HEK293 (cell line): ENCODE data around the gene TMSB15C.

Source experiments
- IKZF3 ChIP-seq: fragments of 450-650 bp; IDR thresholded peaks from 2 replicates; pipeline ENCODE4 v1.5.0; 2018; ENCODE audit warnings: missing biosample characterization, mild to moderate bottlenecking, missing genetic modification characterization, moderate library complexity
- KLF16 ChIP-seq: fragments of 450-650 bp; formaldehyde crosslinking; IDR thresholded peaks from 2 replicates; pipeline ENCODE4 v1.5.1; 2017; ENCODE audit warnings: missing biosample characterization, missing genetic modification characterization
- SALL2 ChIP-seq: fragments of 450-650 bp; formaldehyde crosslinking; IDR thresholded peaks from 2 replicates; pipeline ENCODE4 v1.5.0; 2017; ENCODE audit warnings: missing biosample characterization, mild to moderate bottlenecking, missing genetic modification characterization, borderline replicate concordance
- TRIM28 ChIP-seq: IDR thresholded peaks from 2 replicates; pipeline ENCODE4 v1.6.1; 2011; ENCODE audit warnings: low read length, control low read depth, borderline replicate concordance
- ZBTB17 ChIP-seq: fragments of 450-650 bp; formaldehyde crosslinking; IDR thresholded peaks from 2 replicates; pipeline ENCODE4 v1.5.1; 2016; ENCODE audit warnings: missing biosample characterization, missing genetic modification characterization
- ZBTB21 ChIP-seq: fragments of 450-650 bp; formaldehyde crosslinking; IDR thresholded peaks from 2 replicates; pipeline ENCODE4 v1.5.1; 2017; ENCODE audit warnings: missing biosample characterization, missing genetic modification characterization
- ZNF274 ChIP-seq, 2 experiments: fragments of 200-500 bp in 1 of 2; fragments of 450-650 bp in 1 of 2; sonication (Bioruptor generic) in 1 of 2; formaldehyde crosslinking in 1 of 2; IDR thresholded peaks; 2 replicates each; pipeline versions ENCODE4 v1.5.1 to v1.6.1; 2014 to 2016; ENCODE audit warnings: borderline replicate concordance in 1 of 2, inconsistent platforms in 1 of 2, low read length in 1 of 2, missing biosample characterization in 1 of 2, missing genetic modification characterization in 1 of 2
- ZNF391 ChIP-seq: fragments of 450-650 bp; formaldehyde crosslinking; IDR thresholded peaks from 2 replicates; pipeline ENCODE4 v1.5.1; 2016; ENCODE audit warnings: low read depth, missing biosample characterization, missing genetic modification characterization, borderline replicate concordance
- ZNF610 ChIP-seq: fragments of 450-650 bp; formaldehyde crosslinking; IDR thresholded peaks from 2 replicates; pipeline ENCODE4 v1.5.1; 2016; ENCODE audit warnings: missing biosample characterization, missing genetic modification characterization, borderline replicate concordance
- TF ChIP-seq, protein P1 (sequence below): fragments of 450-650 bp; formaldehyde crosslinking; IDR thresholded peaks from 2 replicates; pipeline ENCODE4 v1.5.1; 2016; ENCODE audit warnings: missing biosample characterization, missing genetic modification characterization
- TF ChIP-seq, protein P2 (sequence below): fragments of 450-650 bp; formaldehyde crosslinking; IDR thresholded peaks from 2 replicates; pipeline ENCODE4 v1.5.1; 2016; ENCODE audit warnings: missing biosample characterization, missing genetic modification characterization
- TF ChIP-seq, protein P3 (sequence below): fragments of 450-650 bp; formaldehyde crosslinking; IDR thresholded peaks from 2 replicates; pipeline ENCODE4 v1.5.1; 2016; ENCODE audit warnings: missing biosample characterization, missing genetic modification characterization
- TF ChIP-seq, protein P4 (sequence below): fragments of 450-650 bp; IDR thresholded peaks from 2 replicates; pipeline ENCODE4 v1.5.1; 2018; ENCODE audit warnings: missing biosample characterization, mild to moderate bottlenecking, missing genetic modification characterization

DNA sequence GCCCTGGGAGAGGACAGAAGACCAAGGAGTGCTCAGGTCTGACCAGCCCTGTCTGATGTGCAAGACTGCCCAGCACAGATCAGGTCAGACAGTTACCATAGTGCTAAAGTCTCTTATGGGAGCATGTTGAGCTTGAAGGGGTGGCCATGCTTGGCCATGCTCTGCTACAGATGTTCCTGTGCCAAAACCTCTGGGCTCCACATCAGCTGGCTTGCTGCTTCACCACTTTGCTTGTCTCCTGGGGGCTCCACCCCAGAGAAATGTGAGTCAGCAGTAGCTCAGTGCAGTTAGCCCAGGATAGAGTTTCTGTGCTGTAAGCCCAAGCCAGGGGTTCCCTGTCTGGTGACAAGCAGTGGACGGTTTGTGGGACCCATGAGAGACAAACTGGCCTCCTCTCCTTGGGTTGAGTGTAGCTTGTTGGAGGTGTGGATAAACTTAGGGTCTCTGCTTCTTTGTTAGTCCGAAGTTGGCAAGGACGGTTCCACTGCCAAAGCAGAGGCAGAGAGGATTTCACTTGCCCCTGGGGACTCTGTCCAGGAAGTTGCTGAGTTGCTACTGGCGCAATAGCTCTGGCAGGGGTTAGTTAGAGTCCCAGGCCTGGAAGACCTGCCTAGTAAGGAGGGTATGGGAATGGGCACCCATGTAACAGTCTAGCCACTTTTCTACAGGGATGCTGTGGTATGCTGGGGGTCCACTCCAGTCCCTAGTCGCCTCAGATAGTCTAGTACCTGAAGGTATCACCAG lies 8.7 kb upstream of the TMSB15C start:
- no peak for TF ChIP-seq KLF16 (tag by site-specific recombination)
- TF ChIP-seq, protein P1, sequence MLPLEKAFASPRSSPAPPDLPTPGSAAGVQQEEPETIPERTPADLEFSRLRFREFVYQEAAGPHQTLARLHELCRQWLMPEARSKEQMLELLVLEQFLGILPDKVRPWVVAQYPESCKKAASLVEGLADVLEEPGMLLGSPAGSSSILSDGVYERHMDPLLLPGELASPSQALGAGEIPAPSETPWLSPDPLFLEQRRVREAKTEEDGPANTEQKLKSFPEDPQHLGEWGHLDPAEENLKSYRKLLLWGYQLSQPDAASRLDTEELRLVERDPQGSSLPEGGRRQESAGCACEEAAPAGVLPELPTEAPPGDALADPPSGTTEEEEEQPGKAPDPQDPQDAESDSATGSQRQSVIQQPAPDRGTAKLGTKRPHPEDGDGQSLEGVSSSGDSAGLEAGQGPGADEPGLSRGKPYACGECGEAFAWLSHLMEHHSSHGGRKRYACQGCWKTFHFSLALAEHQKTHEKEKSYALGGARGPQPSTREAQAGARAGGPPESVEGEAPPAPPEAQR (tag by site-specific recombination) = no peak
- no peak for TF ChIP-seq SALL2
- TF ChIP-seq, protein P2, sequence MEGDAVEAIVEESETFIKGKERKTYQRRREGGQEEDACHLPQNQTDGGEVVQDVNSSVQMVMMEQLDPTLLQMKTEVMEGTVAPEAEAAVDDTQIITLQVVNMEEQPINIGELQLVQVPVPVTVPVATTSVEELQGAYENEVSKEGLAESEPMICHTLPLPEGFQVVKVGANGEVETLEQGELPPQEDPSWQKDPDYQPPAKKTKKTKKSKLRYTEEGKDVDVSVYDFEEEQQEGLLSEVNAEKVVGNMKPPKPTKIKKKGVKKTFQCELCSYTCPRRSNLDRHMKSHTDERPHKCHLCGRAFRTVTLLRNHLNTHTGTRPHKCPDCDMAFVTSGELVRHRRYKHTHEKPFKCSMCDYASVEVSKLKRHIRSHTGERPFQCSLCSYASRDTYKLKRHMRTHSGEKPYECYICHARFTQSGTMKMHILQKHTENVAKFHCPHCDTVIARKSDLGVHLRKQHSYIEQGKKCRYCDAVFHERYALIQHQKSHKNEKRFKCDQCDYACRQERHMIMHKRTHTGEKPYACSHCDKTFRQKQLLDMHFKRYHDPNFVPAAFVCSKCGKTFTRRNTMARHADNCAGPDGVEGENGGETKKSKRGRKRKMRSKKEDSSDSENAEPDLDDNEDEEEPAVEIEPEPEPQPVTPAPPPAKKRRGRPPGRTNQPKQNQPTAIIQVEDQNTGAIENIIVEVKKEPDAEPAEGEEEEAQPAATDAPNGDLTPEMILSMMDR (tag by site-specific recombination) = no peak
- no peak for TF ChIP-seq IKZF3 (tag by site-specific recombination)
- TF ChIP-seq, protein P3, sequence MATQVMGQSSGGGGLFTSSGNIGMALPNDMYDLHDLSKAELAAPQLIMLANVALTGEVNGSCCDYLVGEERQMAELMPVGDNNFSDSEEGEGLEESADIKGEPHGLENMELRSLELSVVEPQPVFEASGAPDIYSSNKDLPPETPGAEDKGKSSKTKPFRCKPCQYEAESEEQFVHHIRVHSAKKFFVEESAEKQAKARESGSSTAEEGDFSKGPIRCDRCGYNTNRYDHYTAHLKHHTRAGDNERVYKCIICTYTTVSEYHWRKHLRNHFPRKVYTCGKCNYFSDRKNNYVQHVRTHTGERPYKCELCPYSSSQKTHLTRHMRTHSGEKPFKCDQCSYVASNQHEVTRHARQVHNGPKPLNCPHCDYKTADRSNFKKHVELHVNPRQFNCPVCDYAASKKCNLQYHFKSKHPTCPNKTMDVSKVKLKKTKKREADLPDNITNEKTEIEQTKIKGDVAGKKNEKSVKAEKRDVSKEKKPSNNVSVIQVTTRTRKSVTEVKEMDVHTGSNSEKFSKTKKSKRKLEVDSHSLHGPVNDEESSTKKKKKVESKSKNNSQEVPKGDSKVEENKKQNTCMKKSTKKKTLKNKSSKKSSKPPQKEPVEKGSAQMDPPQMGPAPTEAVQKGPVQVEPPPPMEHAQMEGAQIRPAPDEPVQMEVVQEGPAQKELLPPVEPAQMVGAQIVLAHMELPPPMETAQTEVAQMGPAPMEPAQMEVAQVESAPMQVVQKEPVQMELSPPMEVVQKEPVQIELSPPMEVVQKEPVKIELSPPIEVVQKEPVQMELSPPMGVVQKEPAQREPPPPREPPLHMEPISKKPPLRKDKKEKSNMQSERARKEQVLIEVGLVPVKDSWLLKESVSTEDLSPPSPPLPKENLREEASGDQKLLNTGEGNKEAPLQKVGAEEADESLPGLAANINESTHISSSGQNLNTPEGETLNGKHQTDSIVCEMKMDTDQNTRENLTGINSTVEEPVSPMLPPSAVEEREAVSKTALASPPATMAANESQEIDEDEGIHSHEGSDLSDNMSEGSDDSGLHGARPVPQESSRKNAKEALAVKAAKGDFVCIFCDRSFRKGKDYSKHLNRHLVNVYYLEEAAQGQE (tag by site-specific recombination) = no peak
- TF ChIP-seq ZBTB21 = no peak
- no peak for TF ChIP-seq TRIM28
- no peak for TF ChIP-seq ZNF274 (IDR thresholded peaks at IDR 0.05; ENCODE audit: low read length)
- no peak for TF ChIP-seq ZNF274 (tag by site-specific recombination; IDR thresholded peaks at IDR 0.05; ENCODE audit: borderline replicate concordance)
- TF ChIP-seq, protein P4, sequence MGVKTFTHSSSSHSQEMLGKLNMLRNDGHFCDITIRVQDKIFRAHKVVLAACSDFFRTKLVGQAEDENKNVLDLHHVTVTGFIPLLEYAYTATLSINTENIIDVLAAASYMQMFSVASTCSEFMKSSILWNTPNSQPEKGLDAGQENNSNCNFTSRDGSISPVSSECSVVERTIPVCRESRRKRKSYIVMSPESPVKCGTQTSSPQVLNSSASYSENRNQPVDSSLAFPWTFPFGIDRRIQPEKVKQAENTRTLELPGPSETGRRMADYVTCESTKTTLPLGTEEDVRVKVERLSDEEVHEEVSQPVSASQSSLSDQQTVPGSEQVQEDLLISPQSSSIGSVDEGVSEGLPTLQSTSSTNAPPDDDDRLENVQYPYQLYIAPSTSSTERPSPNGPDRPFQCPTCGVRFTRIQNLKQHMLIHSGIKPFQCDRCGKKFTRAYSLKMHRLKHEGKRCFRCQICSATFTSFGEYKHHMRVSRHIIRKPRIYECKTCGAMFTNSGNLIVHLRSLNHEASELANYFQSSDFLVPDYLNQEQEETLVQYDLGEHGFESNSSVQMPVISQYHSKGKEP (tag by site-specific recombination) = no peak
- no peak for TF ChIP-seq ZNF391 (tag by site-specific recombination)
- TF ChIP-seq ZBTB17 (tag by site-specific recombination) = no peak
- TF ChIP-seq ZNF610 (tag by site-specific recombination) = no peak
